Measurements from ENCODE around the gene IFNL1.

The IFNL1 gene

DNA sequence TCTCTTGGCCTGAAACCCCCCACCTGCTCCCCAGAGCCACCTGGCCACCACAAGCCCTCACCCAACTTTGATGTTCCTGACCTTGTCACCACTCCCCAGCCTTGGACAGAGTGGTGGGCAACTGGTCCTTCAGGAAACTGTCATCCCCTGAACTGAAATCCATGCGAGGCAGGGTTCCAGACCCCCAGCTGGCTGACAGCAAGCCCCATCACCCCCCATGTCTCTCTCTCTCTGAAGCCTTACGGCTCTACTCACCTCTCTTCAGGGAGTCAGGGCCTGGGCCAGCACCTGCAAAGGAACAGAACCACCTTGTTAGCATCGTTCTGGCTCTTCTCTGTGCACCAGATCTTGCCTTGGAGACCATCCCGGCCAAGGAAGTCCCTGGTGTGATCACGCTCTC is 21.9 kb downstream of the IFNL1 start:
- Mint-ChIP-seq H3K36me3 (ENCODE audit: low read depth) (peaks cover 8% of the 10 kb centered on the region), H3K4me1 (peaks cover 17% of the 10 kb centered on the region), H3K27ac (no peak overlapping the region), H3K9me3 (no peaks in the 10 kb centered on the region), H3K27me3 (ENCODE audit: low read depth, poor library complexity) (peaks cover 34% of the 10 kb centered on the region), H3K4me3 (no peak overlapping the region)
- DNase-seq, result no peak
- TF ChIP-seq, protein P1, sequence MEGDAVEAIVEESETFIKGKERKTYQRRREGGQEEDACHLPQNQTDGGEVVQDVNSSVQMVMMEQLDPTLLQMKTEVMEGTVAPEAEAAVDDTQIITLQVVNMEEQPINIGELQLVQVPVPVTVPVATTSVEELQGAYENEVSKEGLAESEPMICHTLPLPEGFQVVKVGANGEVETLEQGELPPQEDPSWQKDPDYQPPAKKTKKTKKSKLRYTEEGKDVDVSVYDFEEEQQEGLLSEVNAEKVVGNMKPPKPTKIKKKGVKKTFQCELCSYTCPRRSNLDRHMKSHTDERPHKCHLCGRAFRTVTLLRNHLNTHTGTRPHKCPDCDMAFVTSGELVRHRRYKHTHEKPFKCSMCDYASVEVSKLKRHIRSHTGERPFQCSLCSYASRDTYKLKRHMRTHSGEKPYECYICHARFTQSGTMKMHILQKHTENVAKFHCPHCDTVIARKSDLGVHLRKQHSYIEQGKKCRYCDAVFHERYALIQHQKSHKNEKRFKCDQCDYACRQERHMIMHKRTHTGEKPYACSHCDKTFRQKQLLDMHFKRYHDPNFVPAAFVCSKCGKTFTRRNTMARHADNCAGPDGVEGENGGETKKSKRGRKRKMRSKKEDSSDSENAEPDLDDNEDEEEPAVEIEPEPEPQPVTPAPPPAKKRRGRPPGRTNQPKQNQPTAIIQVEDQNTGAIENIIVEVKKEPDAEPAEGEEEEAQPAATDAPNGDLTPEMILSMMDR (IDR thresholded peaks at IDR 0.05), result no peak

DNA sequence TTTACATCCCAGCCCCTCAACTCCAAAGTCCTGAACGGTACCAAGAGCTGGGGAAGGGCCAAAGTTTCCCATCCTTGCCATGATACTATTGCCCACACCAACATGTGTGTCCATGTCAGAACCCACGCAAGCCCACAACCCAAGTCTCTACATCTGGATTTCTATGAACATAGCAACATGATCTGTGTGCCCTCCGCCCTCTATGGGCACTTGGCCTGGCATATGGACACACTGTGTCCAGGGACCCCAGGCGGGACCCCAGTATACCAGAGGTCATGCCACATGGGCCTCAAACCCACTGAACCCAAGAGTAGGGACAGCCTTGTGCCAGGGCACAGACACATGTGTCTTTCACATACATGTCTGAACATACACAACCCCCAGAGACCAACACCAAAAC is 22.5 kb downstream of the IFNL1 start:
- Mint-ChIP-seq H3K27ac (no peak overlapping the region), H3K4me1 (peaks cover 17% of the 10 kb centered on the region), H3K27me3 (ENCODE audit: low read depth, poor library complexity) (peaks cover 39% of the 10 kb centered on the region), H3K4me3 (peak overlapping the region; percentile 91), H3K9me3 (no peaks in the 10 kb centered on the region), H3K36me3 (ENCODE audit: low read depth) (peaks cover 4% of the 10 kb centered on the region)
- TF ChIP-seq, protein P1 (IDR thresholded peaks at IDR 0.05), result no peak
- DNase-seq, result no peak

DNA sequence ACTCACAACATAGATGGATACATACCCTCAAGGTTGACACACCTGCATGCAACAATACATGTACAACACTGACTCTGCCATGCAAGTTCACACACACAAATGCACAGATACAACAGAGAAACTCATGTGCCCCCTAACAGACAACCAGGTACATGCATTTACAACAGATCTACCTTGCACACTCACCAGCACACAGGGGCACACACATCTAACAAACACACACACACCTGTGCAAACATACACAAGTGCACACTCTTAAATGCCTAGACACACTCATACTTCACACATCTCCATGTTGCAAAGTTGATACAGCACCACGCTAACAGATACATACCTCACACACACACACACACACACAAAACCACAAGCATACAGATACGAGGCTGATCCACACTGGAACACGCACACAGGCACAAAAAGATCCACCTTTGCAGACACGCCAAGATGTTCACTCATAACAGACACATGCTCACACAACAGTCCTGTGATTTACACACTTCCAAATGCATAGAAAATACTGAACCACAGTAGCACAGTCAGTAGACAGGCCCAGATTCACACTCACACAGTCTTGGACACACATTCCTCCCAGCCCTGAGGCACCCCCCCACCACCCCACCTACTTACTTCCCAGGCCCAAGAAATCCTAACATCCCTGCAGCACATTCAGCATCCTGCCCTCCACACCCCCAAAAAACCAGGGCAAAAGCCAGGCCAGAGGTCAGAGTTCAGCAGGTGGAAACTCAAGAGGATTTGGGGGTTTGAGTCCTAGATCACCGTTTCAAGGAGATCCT is 23.1 kb downstream of the IFNL1 start:
- DNase-seq, result no peak
- H3K27me3 Mint-ChIP-seq (ENCODE audit: low read depth, poor library complexity), result peaks cover 45% of the 10 kb centered on the region
- H3K4me1 Mint-ChIP-seq, result peaks cover 17% of the 10 kb centered on the region
- TF ChIP-seq, protein P1 (IDR thresholded peaks at IDR 0.05), result no peak
- H3K9me3 Mint-ChIP-seq, result no peaks in the 10 kb centered on the region
- H3K4me3 Mint-ChIP-seq, result peak overlapping the region; percentile 91
- no peak overlapping the region for H3K27ac Mint-ChIP-seq
- peaks cover 4% of the 10 kb centered on the region for H3K36me3 Mint-ChIP-seq (ENCODE audit: low read depth)

DNA sequence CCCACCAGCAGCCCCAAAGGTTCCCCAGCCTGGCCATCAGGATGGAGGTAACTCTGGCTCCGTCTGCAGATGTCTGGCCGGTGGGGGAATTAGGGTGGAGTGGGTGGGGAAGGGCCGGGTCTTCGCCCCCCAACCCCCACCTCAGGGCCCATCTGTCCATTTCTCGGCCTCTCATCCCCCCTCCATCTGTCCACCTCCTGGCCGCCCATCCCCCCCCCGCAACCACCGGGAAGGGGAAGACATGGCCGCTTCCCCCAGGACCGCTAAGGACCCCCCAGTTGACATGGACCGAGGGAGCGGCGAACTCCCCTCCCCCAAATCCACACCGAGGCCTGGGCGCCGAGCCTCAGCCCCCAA is 23.7 kb downstream of the IFNL1 start:
- Mint-ChIP-seq H3K4me3 (peak overlapping the region; percentile 91), H3K27me3 (ENCODE audit: low read depth, poor library complexity) (peaks cover 46% of the 10 kb centered on the region), H3K9me3 (no peaks in the 10 kb centered on the region), H3K27ac (no peak overlapping the region), H3K36me3 (ENCODE audit: low read depth) (peaks cover 4% of the 10 kb centered on the region), H3K4me1 (peaks cover 17% of the 10 kb centered on the region)
- peak; percentile 33 for DNase-seq
- TF ChIP-seq, protein P1 (IDR thresholded peaks at IDR 0.05), result no peak

DNA sequence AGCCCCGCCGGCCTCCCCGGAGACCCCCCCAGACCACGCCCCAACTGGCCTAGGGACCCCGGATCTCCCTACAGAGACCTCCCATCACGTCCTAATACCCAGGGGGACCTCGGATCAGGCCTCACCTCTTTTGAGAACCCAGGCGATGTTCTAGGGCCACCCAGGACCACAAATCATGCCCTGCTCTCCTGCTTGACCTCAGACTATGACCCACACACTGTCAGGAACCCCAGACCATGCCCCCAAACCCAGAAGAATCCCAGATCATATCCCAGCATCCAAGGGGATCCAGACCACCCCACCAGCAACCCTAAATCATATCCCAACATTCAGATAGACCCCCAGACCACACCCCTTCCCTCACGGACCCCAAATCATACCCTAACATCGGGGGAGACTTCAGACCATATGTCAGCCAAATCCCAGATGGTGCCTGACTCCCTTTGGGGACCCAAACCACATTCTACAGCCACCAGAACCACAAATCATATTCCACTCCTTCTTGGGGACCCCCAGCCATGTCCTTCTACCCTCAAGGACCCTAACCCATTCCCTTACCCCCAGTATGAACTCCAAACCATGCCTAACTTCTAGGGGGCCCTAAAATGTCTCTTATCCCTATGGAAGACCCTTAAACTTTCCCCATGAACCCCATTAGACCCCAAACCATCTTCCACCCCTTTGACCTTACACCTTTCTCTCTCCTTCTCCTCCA is 25.1 kb downstream of the IFNL1 start:
- Mint-ChIP-seq H3K36me3 (ENCODE audit: low read depth) (no peaks in the 10 kb centered on the region), H3K27me3 (ENCODE audit: low read depth, poor library complexity) (peaks cover 56% of the 10 kb centered on the region), H3K4me3 (peak overlapping the region; percentile 82), H3K27ac (no peak overlapping the region), H3K4me1 (peaks cover 17% of the 10 kb centered on the region), H3K9me3 (no peaks in the 10 kb centered on the region)
- DNase-seq, result no peak
- TF ChIP-seq, protein P1 (IDR thresholded peaks at IDR 0.05), result no peak
